Endothelial cell of umbilical vein (primary cell): ENCODE measurements around the gene SLC4A4. TPM values are rescaled to one million over a fixed set of nuclear protein-coding genes. Genes with fewer than 3 reads are reported as not detected.

Source experiments
- BruUV-seq: library from RNA; stranded (reverse); fragments of 400-500 nt; replicated peaks from 2 replicates; lab custom pipeline; 2021; lab: Mats Ljungman, UMichigan
- CTCF ChIA-PET: fragments of 300-600, 350-600 bp; sonication (Branson Sonifier 250); formaldehyde crosslinking; loops from one replicate; lab custom pipeline; 2021; ENCODE audit warnings: antibody characterized with exemption, inconsistent platforms; lab: Charles Lee
- POLR2A ChIA-PET: fragments of 300-600, 350-600 bp; sonication (Branson Sonifier 250); formaldehyde crosslinking; loops from one replicate; lab custom pipeline; 2021; ENCODE audit warnings: antibody characterized with exemption, inconsistent platforms; lab: Charles Lee
- DNase-seq: peaks from one replicate; pipeline ENCODE4 v3.0.0-alpha.2; 2011; ENCODE audit warnings: low read depth, low spot score
- FAIRE-seq: peaks from 2 replicates; lab custom pipeline; 2011; peaks lifted over from hg19 to GRCh38; lab: Jason Lieb, UNC
- H2AFZ ChIP-seq: 2 replicates; pipeline ENCODE4 v1.6.0; 2012; ENCODE audit warnings: low read depth, low read length, control low read depth, inconsistent platforms
- H3K27ac ChIP-seq: 2 replicates; pipeline ENCODE4 v1.5.1; 2011; ENCODE audit warnings: low read depth, mild to moderate bottlenecking, control low read depth, low read length, moderate library complexity; ENCODE audit not compliant: insufficient read depth
- H3K27me3 ChIP-seq, 2 experiments: 2 replicates each; pipeline versions ENCODE4 v1.6.0 to v1.6.1; 2011; ENCODE audit warnings: low read length in 2 of 2, mixed read lengths in 1 of 2; ENCODE audit not compliant: control insufficient read depth in 2 of 2, insufficient read depth in 2 of 2
- H3K36me3 ChIP-seq, 2 experiments: 2 replicates in 1 of 2; 3 replicates in 1 of 2; pipeline ENCODE4 v1.5.1; 2011; ENCODE audit warnings: low read length in 2 of 2, mild to moderate bottlenecking in 1 of 2, moderate library complexity in 1 of 2; ENCODE audit not compliant: control insufficient read depth in 2 of 2, insufficient read depth in 2 of 2; ENCODE audit errors: extremely low read depth in 1 of 2
- H3K4me1 ChIP-seq: 3 replicates; pipeline ENCODE4 v1.5.1; 2011; ENCODE audit warnings: mild to moderate bottlenecking, low read length; ENCODE audit not compliant: control insufficient read depth, insufficient read depth; ENCODE audit errors: extremely low read depth
- H3K4me2 ChIP-seq: 2 replicates; pipeline ENCODE4 v1.6.1; 2011; ENCODE audit warnings: low read length, control low read depth, mixed read lengths; ENCODE audit not compliant: insufficient read depth
- H3K4me3 ChIP-seq, 3 experiments: fragments of 200-600 bp in 1 of 3; sonication (generic), shearing (Covaris generic) in 1 of 3; replicated peaks in 1 of 3; 2 replicates each; pipeline ENCODE4 v1.5.1; 2011 to 2016; ENCODE audit warnings: control low read depth in 3 of 3, low read length in 3 of 3, mild to moderate bottlenecking in 2 of 3, inconsistent platforms in 1 of 3, low read depth in 1 of 3, moderate library complexity in 1 of 3; ENCODE audit not compliant: insufficient read depth in 1 of 3
- H3K79me2 ChIP-seq: 2 replicates; pipeline ENCODE4 v1.6.0; 2012; ENCODE audit warnings: low read length, inconsistent platforms; ENCODE audit not compliant: control insufficient read depth, insufficient read depth
- H3K9ac ChIP-seq: replicated peaks from 2 replicates; pipeline ENCODE3; 2011; ENCODE audit warnings: low read length, control low read depth; ENCODE audit not compliant: insufficient read depth; ENCODE audit errors: extremely low read depth
- H3K9me1 ChIP-seq: replicated peaks from 3 replicates; pipeline ENCODE4 v1.6.0; 2011; ENCODE audit warnings: mild to moderate bottlenecking, low read length; ENCODE audit not compliant: control insufficient read depth, insufficient read depth; ENCODE audit errors: extremely low read depth
- H3K9me3 ChIP-seq: replicated peaks from 2 replicates; pipeline ENCODE4 v1.5.1; 2012; ENCODE audit warnings: low read length, inconsistent platforms; ENCODE audit not compliant: control insufficient read depth, insufficient read depth
- H4K20me1 ChIP-seq: replicated peaks from 2 replicates; pipeline ENCODE3; 2011; ENCODE audit warnings: mild to moderate bottlenecking, low read length; ENCODE audit not compliant: control insufficient read depth, insufficient read depth; ENCODE audit errors: extremely low read depth
- CTCF ChIP-seq, 2 donors: IDR thresholded peaks; 1 replicate in 1 of 2; 2 replicates in 1 of 2; pipeline ENCODE4 v1.5.1; 2011; ENCODE audit warnings: low read length in 2 of 2, mild to moderate bottlenecking in 2 of 2, moderate library complexity in 2 of 2, control low read depth in 1 of 2, inconsistent platforms in 1 of 2, low read depth in 1 of 2; ENCODE audit not compliant: insufficient read depth in 1 of 2; ENCODE audit errors: extremely low read depth in 1 of 2
- EZH2 ChIP-seq: IDR thresholded peaks from 2 replicates; pipeline ENCODE4 v1.6.1; 2012; ENCODE audit warnings: borderline replicate concordance, low read depth, mild to moderate bottlenecking, moderate library complexity, low read length, inconsistent platforms; ENCODE audit not compliant: severe bottlenecking
- FOS ChIP-seq: IDR thresholded peaks from 2 replicates; pipeline ENCODE4 v1.6.1; 2011; ENCODE audit warnings: mild to moderate bottlenecking, low read length, moderate library complexity, borderline replicate concordance; ENCODE audit not compliant: insufficient read depth
- GATA2 ChIP-seq: IDR thresholded peaks from 2 replicates; pipeline ENCODE4 v1.7.0; 2011; ENCODE audit warnings: low read depth, mild to moderate bottlenecking, moderate library complexity, mixed read lengths, low read length; ENCODE audit not compliant: insufficient read length, insufficient read depth
- JUN ChIP-seq: IDR thresholded peaks from 2 replicates; pipeline ENCODE4 v1.6.1; 2011; ENCODE audit warnings: borderline replicate concordance, low read depth; ENCODE audit not compliant: insufficient read length, insufficient read depth
- MYC ChIP-seq: IDR thresholded peaks from one replicate; pipeline ENCODE4 v1.6.1; 2011; ENCODE audit warnings: mild to moderate bottlenecking, low read depth, low read length
- POLR2A ChIP-seq: IDR thresholded peaks from 2 replicates; pipeline ENCODE4 v1.6.1; 2012; ENCODE audit warnings: low read depth, mild to moderate bottlenecking, control low read depth, low read length
- POLR2AphosphoS5 ChIP-seq: IDR thresholded peaks from 2 replicates; pipeline ENCODE4 v1.6.1; 2012; ENCODE audit warnings: low read depth, mild to moderate bottlenecking, control low read depth, low read length, moderate library complexity; ENCODE audit not compliant: insufficient read depth
- dilution Hi-C: fragments of 300-500 bp; cut with MboI; formaldehyde crosslinking; loops from one replicate; pipeline ENCODE4 v1.15.0; 2019; ENCODE audit warnings: low sequenced_read_pairs; ENCODE audit not compliant: extremely low pct_ligation_motif_present
- intact Hi-C: fragments of 100-400 bp; cut with micrococcal nuclease; formaldehyde crosslinking; loops from one replicate; pipeline ENCODE4 v1.10.0; 2022
- polyA plus RNA-seq, 4 experiments: library from polyadenylated mRNA; depleted of rRNA in 3 of 4; stranded (reverse) in 3 of 4; unstranded in 1 of 4; fragments of >200 nt; gene quantifications; 2 replicates each; pipeline versions ENCODE4 v1.2.1 to v1.2.3, GENCODE V29; 2011 to 2012; ENCODE audit warnings: missing spikeins in 1 of 4
- total RNA-seq: library from RNA; stranded (reverse); gene quantifications from 2 replicates; pipeline ENCODE4 v1.2.3, GENCODE V29; 2021
- TF ChIP-seq, protein P1 (sequence below): IDR thresholded peaks from 2 replicates; pipeline ENCODE4 v1.6.1; 2011; ENCODE audit not compliant: insufficient read depth, insufficient read length

The SLC4A4 gene
- total and polyA plus RNA-seq, 2 donors (not counting 3 experiments of a cell fraction or from before 2014, with no cell fraction given): not detected

DNA sequence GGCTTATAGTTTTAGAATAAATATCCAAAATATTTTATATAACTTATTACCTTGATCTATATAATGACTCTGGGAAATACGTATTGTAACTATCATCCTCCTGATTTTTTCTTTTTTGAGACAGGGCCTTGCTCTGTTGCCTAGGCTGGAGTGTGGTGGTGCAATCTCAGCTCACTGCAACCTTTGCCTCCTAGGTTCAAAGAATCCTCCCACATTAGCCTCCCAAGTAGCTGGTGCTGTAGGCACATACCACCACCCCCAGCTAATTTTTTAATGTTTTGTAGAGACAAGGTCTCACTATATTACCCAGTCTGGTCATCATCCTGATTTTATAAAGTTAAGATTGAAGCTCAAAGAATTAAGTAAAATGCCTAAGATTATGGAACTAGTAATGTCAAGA is 193.6 kb downstream of the SLC4A4 start:
- H3K27me3 ChIP-seq: no peaks in the 10 kb centered on the region
- H3K36me3 ChIP-seq: no peaks in the 10 kb centered on the region
- H3K9me3 ChIP-seq: no peaks in the 10 kb centered on the region
- CTCF ChIA-PET: no interaction called here
- DNase-seq (no peak), FAIRE-seq (no peak)
- H3K4me1 ChIP-seq: no peaks in the 10 kb centered on the region
- H3K4me2 ChIP-seq: no peak overlapping the region
- no peaks in the 10 kb centered on the region for H3K9me1 ChIP-seq
- POLR2A ChIA-PET: no interaction called here
- H4K20me1 ChIP-seq: no peaks in the 10 kb centered on the region
- no peak overlapping the region for H3K9ac ChIP-seq
- H2AFZ ChIP-seq: no peak overlapping the region
- no peak overlapping the region for H3K4me3 ChIP-seq
- H3K27ac ChIP-seq: no peak overlapping the region
- no peaks in the 10 kb centered on the region for H3K79me2 ChIP-seq
- dilution Hi-C loops: no loop called here
- no TSS peak for BruUV-seq
- TF ChIP-seq CTCF (IDR thresholded peaks at IDR 0.05; ENCODE audit: extremely low read depth in 1 of 2, insufficient read depth in 1 of 2, low read depth in 1 of 2, low read length in 2 of 2): no peak
- TF ChIP-seq POLR2AphosphoS5: no peak
- TF ChIP-seq POLR2A: no peak
- no peak for TF ChIP-seq EZH2
- no peak for TF ChIP-seq MYC
- no peak for TF ChIP-seq FOS
- intact Hi-C loops: no loop called here

GRCh38 chr4:71533121-71533520 is 194.3 kb downstream of the SLC4A4 start:
- no peak overlapping the region for H3K27ac ChIP-seq
- H2AFZ ChIP-seq: no peak overlapping the region
- no peak overlapping the region for H3K4me2 ChIP-seq
- dilution Hi-C loops: no loop called here
- H3K9me1 ChIP-seq: no peaks in the 10 kb centered on the region
- H4K20me1 ChIP-seq: no peaks in the 10 kb centered on the region
- H3K27me3 ChIP-seq: no peaks in the 10 kb centered on the region
- BruUV-seq: no TSS peak
- POLR2A ChIA-PET: no interaction called here
- CTCF ChIA-PET: no interaction called here
- H3K9me3 ChIP-seq: no peaks in the 10 kb centered on the region
- no peak overlapping the region for H3K9ac ChIP-seq
- no peak for DNase-seq
- no peak for FAIRE-seq
- no peaks in the 10 kb centered on the region for H3K79me2 ChIP-seq
- intact Hi-C loops: no loop called here
- H3K4me1 ChIP-seq: no peaks in the 10 kb centered on the region
- TF ChIP-seq GATA2 (no peak), POLR2AphosphoS5 (no peak), JUN (no peak), POLR2A (no peak), FOS (no peak), EZH2 (no peak), MYC (no peak), CTCF (IDR thresholded peaks at IDR 0.05; ENCODE audit: extremely low read depth in 1 of 2, insufficient read depth in 1 of 2, low read depth in 1 of 2, low read length in 2 of 2) (no peak)
- TF ChIP-seq, protein P1, sequence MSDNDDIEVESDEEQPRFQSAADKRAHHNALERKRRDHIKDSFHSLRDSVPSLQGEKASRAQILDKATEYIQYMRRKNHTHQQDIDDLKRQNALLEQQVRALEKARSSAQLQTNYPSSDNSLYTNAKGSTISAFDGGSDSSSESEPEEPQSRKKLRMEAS: no peak
- H3K36me3 ChIP-seq: no peaks in the 10 kb centered on the region
- H3K4me3 ChIP-seq: no peak overlapping the region
